Measurements from ENCODE around the gene MMP28.

The MMP28 gene

GRCh38 chr17:35816723-35817122, 21.3 kb upstream of the MMP28 start:
- peaks cover 33% of the 10 kb centered on the region for H3K36me3 ChIP-seq (ENCODE audit: control insufficient read depth, insufficient read depth, low read length)
- H3K4me3 ChIP-seq (ENCODE audit: insufficient read depth, low read depth, low read length, poor library complexity, severe bottlenecking), result no peak overlapping the region
- H3K27me3 ChIP-seq (replicated peaks; ENCODE audit: control insufficient read depth, insufficient read depth, low read length, poor library complexity, severe bottlenecking), result no peaks in the 10 kb centered on the region
- DNase-seq, result no peak
- no peak overlapping the region for H3K27ac ChIP-seq (ENCODE audit: insufficient read depth, low read length, poor library complexity, severe bottlenecking)
- H3K9me3 ChIP-seq (ENCODE audit: control insufficient read depth, low read length), result no peaks in the 10 kb centered on the region
- H3K4me1 ChIP-seq (ENCODE audit: control insufficient read depth, insufficient read depth, low read length, poor library complexity, severe bottlenecking), result peaks cover 5% of the 10 kb centered on the region

GRCh38 chr17:35812456-35812855, 17.0 kb upstream of the MMP28 start:
- Histone ChIP-seq H3K27ac (ENCODE audit: insufficient read depth, low read length, poor library complexity, severe bottlenecking) (no peak overlapping the region), H3K4me1 (ENCODE audit: control insufficient read depth, insufficient read depth, low read length, poor library complexity, severe bottlenecking) (peaks cover 18% of the 10 kb centered on the region), H3K4me3 (ENCODE audit: insufficient read depth, low read depth, low read length, poor library complexity, severe bottlenecking) (no peak overlapping the region), H3K9me3 (ENCODE audit: control insufficient read depth, low read length) (no peaks in the 10 kb centered on the region), H3K36me3 (ENCODE audit: control insufficient read depth, insufficient read depth, low read length) (peaks cover 8% of the 10 kb centered on the region), H3K27me3 (replicated peaks; ENCODE audit: control insufficient read depth, insufficient read depth, low read length, poor library complexity, severe bottlenecking) (no peaks in the 10 kb centered on the region)
- no peak for DNase-seq

- DNase-seq, result no peak
- Histone ChIP-seq H3K4me3 (ENCODE audit: insufficient read depth, low read depth, low read length, poor library complexity, severe bottlenecking) (no peak overlapping the region), H3K27ac (ENCODE audit: insufficient read depth, low read length, poor library complexity, severe bottlenecking) (no peak overlapping the region), H3K9me3 (ENCODE audit: control insufficient read depth, low read length) (no peaks in the 10 kb centered on the region), H3K36me3 (ENCODE audit: control insufficient read depth, insufficient read depth, low read length) (peaks cover 8% of the 10 kb centered on the region), H3K4me1 (ENCODE audit: control insufficient read depth, insufficient read depth, low read length, poor library complexity, severe bottlenecking) (peaks cover 18% of the 10 kb centered on the region), H3K27me3 (replicated peaks; ENCODE audit: control insufficient read depth, insufficient read depth, low read length, poor library complexity, severe bottlenecking) (no peaks in the 10 kb centered on the region)
These were observed 16.3 kb upstream of the MMP28 start for GRCh38 chr17:35811759-35812158.

DNA sequence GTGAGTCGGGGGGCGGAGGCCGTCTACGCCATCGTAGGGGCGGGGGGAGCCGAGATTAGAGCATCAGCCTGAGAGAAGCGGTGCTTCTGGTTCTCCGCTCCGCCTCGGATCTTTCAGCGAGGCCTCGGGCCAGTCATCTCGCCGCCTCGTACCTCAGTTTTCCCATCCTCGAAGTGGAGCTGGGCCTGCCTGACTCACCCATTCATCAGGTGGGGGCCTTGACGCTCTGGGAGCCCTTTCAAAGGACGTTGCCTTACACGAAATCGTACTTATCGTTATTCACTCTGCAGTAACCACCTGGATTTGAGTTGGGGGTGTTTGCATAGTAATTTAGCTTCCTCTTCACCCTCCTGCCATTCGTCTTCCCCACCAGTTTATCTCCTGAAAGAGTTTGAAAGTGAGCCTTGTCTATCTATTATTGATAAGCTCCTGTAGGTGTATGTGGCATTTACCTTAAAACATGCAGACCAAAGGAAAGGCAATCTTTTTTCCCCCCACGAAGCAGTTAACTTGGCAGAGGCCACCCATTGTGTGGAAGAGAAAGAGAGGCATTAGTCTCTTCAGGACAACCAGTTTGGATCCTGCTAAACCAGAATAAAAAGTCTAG, 14.5 kb upstream of the MMP28 start:
- DNase-seq, result no peak
- Histone ChIP-seq H3K36me3 (ENCODE audit: control insufficient read depth, insufficient read depth, low read length) (no peaks in the 10 kb centered on the region), H3K4me3 (ENCODE audit: insufficient read depth, low read depth, low read length, poor library complexity, severe bottlenecking) (peak overlapping the region; percentile 75), H3K9me3 (ENCODE audit: control insufficient read depth, low read length) (no peaks in the 10 kb centered on the region), H3K27me3 (replicated peaks; ENCODE audit: control insufficient read depth, insufficient read depth, low read length, poor library complexity, severe bottlenecking) (no peaks in the 10 kb centered on the region), H3K4me1 (ENCODE audit: control insufficient read depth, insufficient read depth, low read length, poor library complexity, severe bottlenecking) (peaks cover 18% of the 10 kb centered on the region), H3K27ac (ENCODE audit: insufficient read depth, low read length, poor library complexity, severe bottlenecking) (peak overlapping the region; percentile 87)

GRCh38 chr17:35808962-35809854, 13.8 kb upstream of the MMP28 start, which contains the start of gene TAF15:
TAF15 (plus strand) TSS chr17:35809484; CDS start chr17:35809570, 86 bp downstream.
- Histone ChIP-seq H3K9me3 (ENCODE audit: control insufficient read depth, low read length) (no peaks in the 10 kb centered on the region), H3K36me3 (ENCODE audit: control insufficient read depth, insufficient read depth, low read length) (no peaks in the 10 kb centered on the region), H3K27me3 (replicated peaks; ENCODE audit: control insufficient read depth, insufficient read depth, low read length, poor library complexity, severe bottlenecking) (no peaks in the 10 kb centered on the region), H3K4me3 (ENCODE audit: insufficient read depth, low read depth, low read length, poor library complexity, severe bottlenecking) (peak within 1 kb of the TSS; percentile 75), H3K27ac (ENCODE audit: insufficient read depth, low read length, poor library complexity, severe bottlenecking) (peak within 1 kb of the TSS; percentile 87), H3K4me1 (ENCODE audit: control insufficient read depth, insufficient read depth, low read length, poor library complexity, severe bottlenecking) (peaks cover 18% of the 10 kb centered on the region)
- DNase-seq, result peak; percentile 90 to 94 (median 93)

DNA sequence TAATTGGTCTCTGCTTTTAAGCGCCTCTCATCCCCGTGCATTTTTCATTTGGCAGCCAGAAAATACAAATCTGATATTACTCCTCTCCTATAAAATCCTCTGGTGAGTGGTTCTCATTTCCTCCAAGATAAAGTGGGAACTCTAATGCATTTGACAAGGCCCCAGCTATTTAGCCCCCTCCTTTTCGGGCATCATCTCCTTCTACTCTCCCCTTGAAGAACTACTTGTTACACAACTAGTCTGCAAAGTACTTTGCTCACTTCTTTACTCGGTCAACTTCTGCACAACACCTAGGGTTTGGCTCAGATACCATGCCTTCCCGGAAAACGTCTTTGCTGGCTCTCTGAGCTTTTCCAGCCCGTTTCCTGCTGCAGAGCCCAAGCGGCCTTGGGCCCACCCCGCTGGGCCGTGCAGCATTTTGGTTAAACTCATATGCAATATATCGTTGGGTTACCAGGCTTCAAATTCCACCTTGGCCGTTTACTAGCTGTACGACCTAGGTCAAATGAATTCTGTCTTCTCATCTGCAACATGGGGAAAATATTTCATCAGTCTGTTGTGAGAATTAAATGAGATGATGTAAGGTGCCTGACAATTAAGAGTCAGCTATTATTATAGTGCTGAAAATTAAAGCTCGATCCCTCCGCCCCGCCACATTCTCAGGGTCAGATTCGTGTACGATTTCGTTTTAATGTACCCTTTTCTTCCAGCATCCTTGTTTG, 13.0 kb upstream of the MMP28 start:
- Histone ChIP-seq H3K27ac (ENCODE audit: insufficient read depth, low read length, poor library complexity, severe bottlenecking) (peak overlapping the region; percentile 87), H3K4me3 (ENCODE audit: insufficient read depth, low read depth, low read length, poor library complexity, severe bottlenecking) (peak overlapping the region; percentile 75), H3K4me1 (ENCODE audit: control insufficient read depth, insufficient read depth, low read length, poor library complexity, severe bottlenecking) (peaks cover 18% of the 10 kb centered on the region), H3K27me3 (replicated peaks; ENCODE audit: control insufficient read depth, insufficient read depth, low read length, poor library complexity, severe bottlenecking) (no peaks in the 10 kb centered on the region), H3K9me3 (ENCODE audit: control insufficient read depth, low read length) (no peaks in the 10 kb centered on the region), H3K36me3 (ENCODE audit: control insufficient read depth, insufficient read depth, low read length) (no peaks in the 10 kb centered on the region)
- no peak for DNase-seq

- no peaks in the 10 kb centered on the region for H3K27me3 ChIP-seq (replicated peaks; ENCODE audit: control insufficient read depth, insufficient read depth, low read length, poor library complexity, severe bottlenecking)
- peaks cover 18% of the 10 kb centered on the region for H3K4me1 ChIP-seq (ENCODE audit: control insufficient read depth, insufficient read depth, low read length, poor library complexity, severe bottlenecking)
- H3K36me3 ChIP-seq (ENCODE audit: control insufficient read depth, insufficient read depth, low read length), result no peaks in the 10 kb centered on the region
- DNase-seq, result no peak
- H3K27ac ChIP-seq (ENCODE audit: insufficient read depth, low read length, poor library complexity, severe bottlenecking), result peak overlapping the region; percentile 87
- H3K9me3 ChIP-seq (ENCODE audit: control insufficient read depth, low read length), result no peaks in the 10 kb centered on the region
- H3K4me3 ChIP-seq (ENCODE audit: insufficient read depth, low read depth, low read length, poor library complexity, severe bottlenecking), result no peak overlapping the region
These were observed 12.1 kb upstream of the MMP28 start for GRCh38 chr17:35807371-35808144.

DNA sequence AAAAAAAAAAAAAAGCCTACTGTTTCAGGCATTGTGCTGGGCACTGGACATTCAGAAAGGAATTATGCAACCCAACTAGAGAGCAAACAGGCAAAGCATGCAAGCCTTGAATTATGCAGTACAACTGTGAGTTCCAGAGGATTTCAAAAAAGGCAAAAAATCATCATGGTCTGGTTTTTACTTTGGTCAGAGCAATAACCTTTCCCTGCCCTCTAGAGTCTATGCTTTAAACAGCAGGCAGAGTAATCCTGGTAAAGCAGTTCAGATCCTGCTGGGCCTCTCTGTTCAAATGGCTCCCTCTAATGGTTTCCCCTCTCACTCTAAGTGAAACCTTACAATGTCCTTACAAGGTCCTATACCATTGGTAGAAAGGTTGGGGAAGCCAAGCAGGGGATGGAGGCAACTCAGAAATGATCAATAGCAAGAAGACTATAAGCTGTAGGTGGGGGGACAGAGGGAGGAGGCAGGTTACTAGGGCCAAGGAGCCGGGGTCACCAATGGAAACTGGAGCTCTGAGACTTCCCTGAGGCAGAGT, 9.3 kb upstream of the MMP28 start:
- Histone ChIP-seq H3K9me3 (ENCODE audit: control insufficient read depth, low read length) (no peaks in the 10 kb centered on the region), H3K27me3 (replicated peaks; ENCODE audit: control insufficient read depth, insufficient read depth, low read length, poor library complexity, severe bottlenecking) (no peaks in the 10 kb centered on the region), H3K4me1 (ENCODE audit: control insufficient read depth, insufficient read depth, low read length, poor library complexity, severe bottlenecking) (peaks cover under 1% of the 10 kb centered on the region), H3K27ac (ENCODE audit: insufficient read depth, low read length, poor library complexity, severe bottlenecking) (no peak overlapping the region), H3K36me3 (ENCODE audit: control insufficient read depth, insufficient read depth, low read length) (no peaks in the 10 kb centered on the region), H3K4me3 (ENCODE audit: insufficient read depth, low read depth, low read length, poor library complexity, severe bottlenecking) (no peak overlapping the region)
- DNase-seq, result peak in 2 of 3 donors; percentile 9 to 22

- no peaks in the 10 kb centered on the region for H3K4me1 ChIP-seq (ENCODE audit: control insufficient read depth, insufficient read depth, low read length, poor library complexity, severe bottlenecking)
- DNase-seq, result no peak
- no peaks in the 10 kb centered on the region for H3K27me3 ChIP-seq (replicated peaks; ENCODE audit: control insufficient read depth, insufficient read depth, low read length, poor library complexity, severe bottlenecking)
- H3K36me3 ChIP-seq (ENCODE audit: control insufficient read depth, insufficient read depth, low read length), result no peaks in the 10 kb centered on the region
- H3K9me3 ChIP-seq (ENCODE audit: control insufficient read depth, low read length), result no peaks in the 10 kb centered on the region
- no peak overlapping the region for H3K27ac ChIP-seq (ENCODE audit: insufficient read depth, low read length, poor library complexity, severe bottlenecking)
- no peak overlapping the region for H3K4me3 ChIP-seq (ENCODE audit: insufficient read depth, low read depth, low read length, poor library complexity, severe bottlenecking)
These were observed 6.3 kb upstream of the MMP28 start for GRCh38 chr17:35801583-35802224.
